ENCODE results near the gene OVOL1. TPM values are rescaled to one million over a fixed set of nuclear protein-coding genes. Genes with fewer than 3 reads are reported as not detected.

The OVOL1 gene
- total and polyA plus RNA-seq, 5 donors from 2014 or later, result not detected

GRCh38 chr11:65814131-65814985, 27.5 kb downstream of the OVOL1 start:
- ATAC-seq (ENCODE audit: low read depth in 2 of 2) (no peak), DNase-seq (no peak)
- Histone ChIP-seq H3K27me3 (ENCODE audit: control insufficient read depth, insufficient read depth, low read length) (no peaks in the 10 kb centered on the region), H3K4me1 (ENCODE audit: control insufficient read depth, insufficient read depth, low read length, poor library complexity, severe bottlenecking) (peaks cover 11% of the 10 kb centered on the region), H3K36me3 (ENCODE audit: control insufficient read depth, insufficient read depth, low read length) (no peaks in the 10 kb centered on the region), H3K4me3 (ENCODE audit: low read depth, low read length) (no peak overlapping the region), H3K27ac (ENCODE audit: insufficient read depth, low read length, poor library complexity, severe bottlenecking) (no peak overlapping the region), H3K9me3 (ENCODE audit: control insufficient read depth in 2 of 2, low read length in 2 of 2) (no peaks in the 10 kb centered on the region)
- H3K4me1 Mint-ChIP-seq, result peaks cover 0 to 27% (median 4%) of the 10 kb centered on the region in 4 donors
- no peak overlapping the region for H3K4me3 Mint-ChIP-seq
- no peaks in the 10 kb centered on the region for H3K9me3 Mint-ChIP-seq
- H3K27me3 Mint-ChIP-seq, result peaks cover 17% of the 10 kb centered on the region
- no peak overlapping the region for H3K27ac Mint-ChIP-seq
- no peaks in the 10 kb centered on the region for H3K36me3 Mint-ChIP-seq

- H3K36me3 Mint-ChIP-seq, result no peaks in the 10 kb centered on the region
- peaks cover 11% of the 10 kb centered on the region for H3K4me1 ChIP-seq (ENCODE audit: control insufficient read depth, insufficient read depth, low read length, poor library complexity, severe bottlenecking)
- H3K9me3 Mint-ChIP-seq, result no peaks in the 10 kb centered on the region
- no peak overlapping the region for H3K27ac ChIP-seq (ENCODE audit: insufficient read depth, low read length, poor library complexity, severe bottlenecking)
- no peak overlapping the region for H3K27ac Mint-ChIP-seq
- H3K4me1 Mint-ChIP-seq, result peaks cover 0 to 27% (median 4%) of the 10 kb centered on the region in 4 donors
- no peaks in the 10 kb centered on the region for H3K9me3 ChIP-seq (ENCODE audit: control insufficient read depth in 2 of 2, low read length in 2 of 2)
- no peaks in the 10 kb centered on the region for H3K27me3 ChIP-seq (ENCODE audit: control insufficient read depth, insufficient read depth, low read length)
- ATAC-seq (ENCODE audit: low read depth in 2 of 2) (no peak), DNase-seq (no peak)
- no peaks in the 10 kb centered on the region for H3K36me3 ChIP-seq (ENCODE audit: control insufficient read depth, insufficient read depth, low read length)
- H3K4me3 ChIP-seq (ENCODE audit: low read depth, low read length), result no peak overlapping the region
- no peak overlapping the region for H3K4me3 Mint-ChIP-seq
- peaks cover 13% of the 10 kb centered on the region for H3K27me3 Mint-ChIP-seq
These were observed 28.2 kb downstream of the OVOL1 start for GRCh38 chr11:65814986-65815565.

- no peak for ATAC-seq (ENCODE audit: low read depth in 2 of 2)
- Histone ChIP-seq H3K36me3 (ENCODE audit: control insufficient read depth, insufficient read depth, low read length) (no peaks in the 10 kb centered on the region), H3K27ac (ENCODE audit: insufficient read depth, low read length, poor library complexity, severe bottlenecking) (no peak overlapping the region), H3K4me1 (ENCODE audit: control insufficient read depth, insufficient read depth, low read length, poor library complexity, severe bottlenecking) (peaks cover 11% of the 10 kb centered on the region), H3K4me3 (ENCODE audit: low read depth, low read length) (no peak overlapping the region), H3K27me3 (ENCODE audit: control insufficient read depth, insufficient read depth, low read length) (no peaks in the 10 kb centered on the region), H3K9me3 (ENCODE audit: control insufficient read depth in 2 of 2, low read length in 2 of 2) (no peaks in the 10 kb centered on the region)
- Mint-ChIP-seq H3K4me3 (peak overlapping the region in 2 of 4 donors; percentile 80 to 81), H3K36me3 (no peaks in the 10 kb centered on the region), H3K27me3 (peaks cover 14% of the 10 kb centered on the region), H3K9me3 (no peaks in the 10 kb centered on the region), H3K27ac (no peak overlapping the region), H3K4me1 (peaks cover 0 to 22% (median 4%) of the 10 kb centered on the region in 4 donors)
- DNase-seq, result no peak
These were observed 29.8 kb downstream of the OVOL1 start for GRCh38 chr11:65816696-65817095.

- ATAC-seq (ENCODE audit: low read depth in 2 of 2) (no peak), DNase-seq (no peak)
- no peaks in the 10 kb centered on the region for H3K27me3 ChIP-seq (ENCODE audit: control insufficient read depth, insufficient read depth, low read length)
- peak overlapping the region; percentile 52 to 73 (median 52) for H3K27ac Mint-ChIP-seq
- H3K27ac ChIP-seq (ENCODE audit: insufficient read depth, low read length, poor library complexity, severe bottlenecking), result peak overlapping the region; percentile 67
- H3K4me1 ChIP-seq (ENCODE audit: control insufficient read depth, insufficient read depth, low read length, poor library complexity, severe bottlenecking), result peaks cover 11% of the 10 kb centered on the region
- H3K36me3 Mint-ChIP-seq, result no peaks in the 10 kb centered on the region
- peak overlapping the region; percentile 79 for H3K4me3 ChIP-seq (ENCODE audit: low read depth, low read length)
- no peaks in the 10 kb centered on the region for H3K36me3 ChIP-seq (ENCODE audit: control insufficient read depth, insufficient read depth, low read length)
- no peaks in the 10 kb centered on the region for H3K9me3 ChIP-seq (ENCODE audit: control insufficient read depth in 2 of 2, low read length in 2 of 2)
- no peaks in the 10 kb centered on the region for H3K9me3 Mint-ChIP-seq
- H3K4me1 Mint-ChIP-seq, result peaks cover 0 to 22% (median 4%) of the 10 kb centered on the region in 4 donors
- peak overlapping the region; percentile 80 to 94 (median 82) for H3K4me3 Mint-ChIP-seq
- peaks cover 14% of the 10 kb centered on the region for H3K27me3 Mint-ChIP-seq
These were observed 30.5 kb downstream of the OVOL1 start for GRCh38 chr11:65817312-65817834.

- peak; percentile 86 to 89 (median 87) for DNase-seq
- Mint-ChIP-seq H3K4me1 (peaks cover 0 to 22% (median 4%) of the 10 kb centered on the region in 4 donors), H3K4me3 (peak overlapping the region; percentile 80 to 94 (median 82)), H3K27ac (peak overlapping the region in 2 of 3 donors; percentile 52 to 73), H3K9me3 (no peaks in the 10 kb centered on the region), H3K36me3 (no peaks in the 10 kb centered on the region), H3K27me3 (peaks cover 15% of the 10 kb centered on the region)
- ATAC-seq (ENCODE audit: low read depth in 2 of 2), result peak; percentile 91 to 93
- Histone ChIP-seq H3K4me1 (ENCODE audit: control insufficient read depth, insufficient read depth, low read length, poor library complexity, severe bottlenecking) (peaks cover 11% of the 10 kb centered on the region), H3K9me3 (ENCODE audit: control insufficient read depth in 2 of 2, low read length in 2 of 2) (no peaks in the 10 kb centered on the region), H3K4me3 (ENCODE audit: low read depth, low read length) (peak overlapping the region; percentile 79), H3K36me3 (ENCODE audit: control insufficient read depth, insufficient read depth, low read length) (no peaks in the 10 kb centered on the region), H3K27ac (ENCODE audit: insufficient read depth, low read length, poor library complexity, severe bottlenecking) (peak overlapping the region; percentile 67), H3K27me3 (ENCODE audit: control insufficient read depth, insufficient read depth, low read length) (no peaks in the 10 kb centered on the region)
These were observed 31.2 kb downstream of the OVOL1 start for GRCh38 chr11:65817835-65818680.

- H3K4me3 ChIP-seq (ENCODE audit: low read depth, low read length), result no peak overlapping the region
- peaks cover 10% of the 10 kb centered on the region for H3K27me3 Mint-ChIP-seq
- H3K27me3 ChIP-seq (ENCODE audit: control insufficient read depth, insufficient read depth, low read length), result no peaks in the 10 kb centered on the region
- no peaks in the 10 kb centered on the region for H3K36me3 Mint-ChIP-seq
- ATAC-seq (ENCODE audit: low read depth in 2 of 2), result no peak
- no peak for DNase-seq
- peaks cover 11% of the 10 kb centered on the region for H3K4me1 ChIP-seq (ENCODE audit: control insufficient read depth, insufficient read depth, low read length, poor library complexity, severe bottlenecking)
- H3K27ac ChIP-seq (ENCODE audit: insufficient read depth, low read length, poor library complexity, severe bottlenecking), result no peak overlapping the region
- peaks cover 0 to 18% (median 4%) of the 10 kb centered on the region in 4 donors for H3K4me1 Mint-ChIP-seq
- no peak overlapping the region for H3K27ac Mint-ChIP-seq
- no peaks in the 10 kb centered on the region for H3K9me3 ChIP-seq (ENCODE audit: control insufficient read depth in 2 of 2, low read length in 2 of 2)
- no peak overlapping the region for H3K4me3 Mint-ChIP-seq
- no peaks in the 10 kb centered on the region for H3K36me3 ChIP-seq (ENCODE audit: control insufficient read depth, insufficient read depth, low read length)
- H3K9me3 Mint-ChIP-seq, result no peaks in the 10 kb centered on the region
These were observed 34.2 kb downstream of the OVOL1 start for GRCh38 chr11:65821107-65821506.

- H3K27ac Mint-ChIP-seq, result no peak overlapping the region
- no peak overlapping the region for H3K4me3 ChIP-seq (ENCODE audit: low read depth, low read length)
- no peak for DNase-seq
- H3K36me3 ChIP-seq (ENCODE audit: control insufficient read depth, insufficient read depth, low read length), result no peaks in the 10 kb centered on the region
- ATAC-seq (ENCODE audit: low read depth in 2 of 2), result no peak
- no peak overlapping the region for H3K27ac ChIP-seq (ENCODE audit: insufficient read depth, low read length, poor library complexity, severe bottlenecking)
- no peaks in the 10 kb centered on the region for H3K36me3 Mint-ChIP-seq
- H3K27me3 Mint-ChIP-seq, result peaks cover 17% of the 10 kb centered on the region
- no peaks in the 10 kb centered on the region for H3K4me1 ChIP-seq (ENCODE audit: control insufficient read depth, insufficient read depth, low read length, poor library complexity, severe bottlenecking)
- H3K27me3 ChIP-seq (ENCODE audit: control insufficient read depth, insufficient read depth, low read length), result no peaks in the 10 kb centered on the region
- no peaks in the 10 kb centered on the region for H3K9me3 ChIP-seq (ENCODE audit: control insufficient read depth in 2 of 2, low read length in 2 of 2)
- H3K4me1 Mint-ChIP-seq, result peaks cover 0 to 3% (median 0%) of the 10 kb centered on the region in 4 donors
- no peak overlapping the region for H3K4me3 Mint-ChIP-seq
- no peaks in the 10 kb centered on the region for H3K9me3 Mint-ChIP-seq
These were observed 36.1 kb downstream of the OVOL1 start for GRCh38 chr11:65822776-65823528.
